HEK293 (cell line): Measurements from ENCODE around the gene RBM4B.

Source experiments
- CTCF ChIA-PET: fragments of 350-600 bp; formaldehyde crosslinking; extraction: SDS; loops from one replicate; lab custom pipeline; 2021; ENCODE audit warnings: antibody characterized with exemption; lab: Yijun Ruan, JAX
- POLR2A ChIA-PET: fragments of 300-600 bp; formaldehyde crosslinking; extraction: SDS; loops from one replicate; lab custom pipeline; 2020; ENCODE audit warnings: antibody characterized with exemption, inconsistent platforms; lab: Yijun Ruan, JAX
- H3K27ac ChIP-seq: fragments of 200-500 bp; sonication (Bioruptor generic); 2 replicates; pipeline ENCODE4 v1.5.1; 2014; ENCODE audit warnings: low read depth, low read length, control low read depth, inconsistent platforms; ENCODE audit errors: extremely low read depth
- H3K36me3 ChIP-seq, 2 experiments: fragments of 200-500 bp in 1 of 2; sonication (Bioruptor generic) in 1 of 2; 1 replicate in 1 of 2; 2 replicates in 1 of 2; pipeline ENCODE4 v1.5.1; 2014 to 2017; ENCODE audit warnings: inconsistent platforms in 2 of 2, low read length in 2 of 2; ENCODE audit not compliant: control insufficient read depth in 2 of 2, insufficient read depth in 1 of 2
- H3K4me1 ChIP-seq: fragments of 200-500 bp; sonication (Bioruptor generic); 2 replicates; pipeline ENCODE4 v1.5.1; 2014; ENCODE audit warnings: mild to moderate bottlenecking, low read length, inconsistent platforms; ENCODE audit not compliant: control insufficient read depth, insufficient read depth
- H3K4me3 ChIP-seq: 2 replicates; pipeline ENCODE4 v1.5.1; 2011; ENCODE audit warnings: low read depth, mild to moderate bottlenecking, control low read depth, low read length, moderate library complexity
- H3K9me3 ChIP-seq: fragments of 200-500 bp; sonication (Bioruptor generic); 2 replicates; pipeline ENCODE4 v1.5.1; 2014; ENCODE audit warnings: low read depth, low read length, inconsistent platforms; ENCODE audit not compliant: control insufficient read depth, insufficient read depth
- HIC1 ChIP-seq: fragments of 450-650 bp; formaldehyde crosslinking; IDR thresholded peaks from 2 replicates; pipeline ENCODE4 v1.5.1; 2016; ENCODE audit warnings: missing biosample characterization, missing genetic modification characterization
- HOXD13 ChIP-seq: sonication (generic); formaldehyde crosslinking; IDR thresholded peaks from 2 replicates; pipeline ENCODE4 v1.8.0; 2022; ENCODE audit warnings: missing genetic modification reagents, borderline replicate concordance
- KLF8 ChIP-seq: fragments of 450-650 bp; formaldehyde crosslinking; IDR thresholded peaks from 2 replicates; pipeline ENCODE4 v1.5.1; 2016; ENCODE audit warnings: missing biosample characterization, missing genetic modification characterization
- PRDM2 ChIP-seq: fragments of 450-650 bp; formaldehyde crosslinking; IDR thresholded peaks from 2 replicates; pipeline ENCODE4 v1.5.1; 2016; ENCODE audit warnings: missing biosample characterization, missing genetic modification characterization, borderline replicate concordance
- REPIN1 ChIP-seq: fragments of 450-650 bp; formaldehyde crosslinking; IDR thresholded peaks from 2 replicates; pipeline ENCODE4 v1.5.1; 2017; ENCODE audit warnings: missing biosample characterization, missing genetic modification characterization, low read depth
- SALL2 ChIP-seq: fragments of 450-650 bp; formaldehyde crosslinking; IDR thresholded peaks from 2 replicates; pipeline ENCODE4 v1.5.0; 2017; ENCODE audit warnings: missing biosample characterization, mild to moderate bottlenecking, missing genetic modification characterization, borderline replicate concordance
- SCRT2 ChIP-seq: fragments of 450-650 bp; formaldehyde crosslinking; IDR thresholded peaks from 2 replicates; pipeline ENCODE4 v1.5.1; 2016; ENCODE audit warnings: missing biosample characterization, missing genetic modification characterization
- YY2 ChIP-seq: fragments of 450-650 bp; formaldehyde crosslinking; IDR thresholded peaks from 2 replicates; pipeline ENCODE4 v1.5.1; 2016; ENCODE audit warnings: missing biosample characterization, missing genetic modification characterization
- ZBTB48 ChIP-seq: fragments of 450-650 bp; formaldehyde crosslinking; IDR thresholded peaks from 2 replicates; pipeline ENCODE4 v1.5.1; 2016; ENCODE audit warnings: missing biosample characterization, missing genetic modification characterization
- ZNF16 ChIP-seq: fragments of 450-650 bp; formaldehyde crosslinking; IDR thresholded peaks from 2 replicates; pipeline ENCODE4 v1.5.1; 2016; ENCODE audit warnings: low read depth, missing biosample characterization, missing genetic modification characterization
- ZNF23 ChIP-seq: fragments of 450-650 bp; formaldehyde crosslinking; IDR thresholded peaks from 2 replicates; pipeline ENCODE4 v1.5.1; 2016; ENCODE audit warnings: missing biosample characterization, missing genetic modification characterization, borderline replicate concordance
- ZNF24 ChIP-seq: fragments of 450-650 bp; formaldehyde crosslinking; IDR thresholded peaks from 2 replicates; pipeline ENCODE4 v1.5.1; 2016; ENCODE audit warnings: missing biosample characterization, missing genetic modification characterization
- ZNF292 ChIP-seq: fragments of 450-650 bp; formaldehyde crosslinking; IDR thresholded peaks from 2 replicates; pipeline ENCODE4 v1.5.1; 2016; ENCODE audit warnings: low read depth, missing biosample characterization, missing genetic modification characterization, borderline replicate concordance
- ZNF394 ChIP-seq: fragments of 450-650 bp; formaldehyde crosslinking; IDR thresholded peaks from 2 replicates; pipeline ENCODE4 v1.5.1; 2016; ENCODE audit warnings: missing biosample characterization, missing genetic modification characterization, mild to moderate bottlenecking, moderate library complexity, borderline replicate concordance
- ZNF558 ChIP-seq: fragments of 450-650 bp; formaldehyde crosslinking; IDR thresholded peaks from 2 replicates; pipeline ENCODE4 v1.5.1; 2016; ENCODE audit warnings: missing biosample characterization, missing genetic modification characterization
- ZNF561 ChIP-seq: fragments of 450-650 bp; IDR thresholded peaks from 2 replicates; pipeline ENCODE4 v1.5.1; 2018; ENCODE audit warnings: missing biosample characterization, missing genetic modification characterization, borderline replicate concordance
- ZNF585B ChIP-seq: fragments of 450-650 bp; formaldehyde crosslinking; IDR thresholded peaks from 2 replicates; pipeline ENCODE4 v1.5.1; 2016; ENCODE audit warnings: missing biosample characterization, missing genetic modification characterization
- ZNF645 ChIP-seq: fragments of 450-650 bp; formaldehyde crosslinking; IDR thresholded peaks from 2 replicates; pipeline ENCODE4; 2016; ENCODE audit warnings: missing biosample characterization, missing genetic modification characterization
- ZNF658 ChIP-seq: fragments of 450-650 bp; formaldehyde crosslinking; IDR thresholded peaks from 2 replicates; pipeline ENCODE4; 2016; ENCODE audit warnings: missing biosample characterization, missing genetic modification characterization
- ZNF704 ChIP-seq: fragments of 450-650 bp; formaldehyde crosslinking; IDR thresholded peaks from 2 replicates; pipeline ENCODE4 v1.5.1; 2016; ENCODE audit warnings: missing biosample characterization, missing genetic modification characterization
- ZNF776 ChIP-seq: fragments of 450-650 bp; formaldehyde crosslinking; IDR thresholded peaks from 2 replicates; pipeline ENCODE4 v1.5.0; 2017; ENCODE audit warnings: missing biosample characterization, missing genetic modification characterization, borderline replicate concordance
- ZNF830 ChIP-seq: fragments of 450-650 bp; IDR thresholded peaks from 2 replicates; pipeline ENCODE4 v1.5.0; 2018; ENCODE audit warnings: missing biosample characterization, missing genetic modification characterization, low read depth, mild to moderate bottlenecking, moderate library complexity

Gene RBM4B

GRCh38 chr11:66632952-66633351, 44.7 kb downstream of the RBM4B start (continued):
- TF ChIP-seq ZNF704 (tag by site-specific recombination) (no peak), ZNF24 (tag by site-specific recombination) (no peak), HOXD13 (CRISPR knock-in tag) (no peak), SALL2 (no peak), ZNF776 (no peak), ZNF658 (no peak), ZNF561 (tag by site-specific recombination) (no peak), REPIN1 (no peak)

GRCh38 chr11:66631883-66632282, 45.8 kb downstream of the RBM4B start:
- ChIA-PET CTCF (no interaction called here), POLR2A (no interaction called here)

GRCh38 chr11:66629356-66629755, 48.3 kb downstream of the RBM4B start:
- H3K4me3 ChIP-seq = no peak overlapping the region
- POLR2A ChIA-PET = interaction anchor here (0.7 to 7.0 kb wide), 3 partner anchors 8 to 12 kb away, joined by 3 to 42 read pairs (median 33); partner anchors contain the start of genes RBM14 and RBM4
- TF ChIP-seq ZBTB48 (tag by site-specific recombination) = no peak
- no peak for TF ChIP-seq HIC1 (tag by site-specific recombination)
- TF ChIP-seq ZNF16 (tag by site-specific recombination) = no peak
- TF ChIP-seq ZNF585B = no peak
- no peak for TF ChIP-seq ZNF292 (tag by site-specific recombination)
- no peak for TF ChIP-seq ZNF645 (tag by site-specific recombination)
- TF ChIP-seq SCRT2 = no peak
- no peak for TF ChIP-seq ZNF830 (tag by site-specific recombination)
- no peak for TF ChIP-seq ZNF558
- no peak for TF ChIP-seq ZNF23 (tag by site-specific recombination)
- TF ChIP-seq KLF8 (tag by site-specific recombination) = no peak
- TF ChIP-seq PRDM2 (tag by site-specific recombination) = no peak
- TF ChIP-seq, all 188 proteins: peak for 0
- no peak overlapping the region for H3K27ac ChIP-seq
- peaks cover 11 to 87% of the 10 kb centered on the region in 2 experiments; a peak in 2 of 3 replicates for H3K36me3 ChIP-seq
- no peaks in the 10 kb centered on the region for H3K4me1 ChIP-seq
- H3K9me3 ChIP-seq = no peaks in the 10 kb centered on the region
- CTCF ChIA-PET = no interaction called here

More at GRCh38 chr11:66631883-66632282, 45.8 kb downstream of the RBM4B start:
- Histone ChIP-seq H3K9me3 (no peaks in the 10 kb centered on the region), H3K4me1 (no peaks in the 10 kb centered on the region), H3K27ac (no peak overlapping the region), H3K36me3 (peaks cover 11 to 66% of the 10 kb centered on the region in 2 experiments; a peak in 2 of 3 replicates), H3K4me3 (no peak overlapping the region)
- TF ChIP-seq YY2 (tag by site-specific recombination) (no peak), ZNF394 (tag by site-specific recombination) (peak; percentile 42; the same call in 1 of the 2 replicates)
